Measurements from ENCODE around the gene RAD18.

- TF ChIP-seq POLR2AphosphoS5 (IDR thresholded peaks at IDR 0.05) (no peak), CTCF (IDR thresholded peaks at IDR 0.05) (no peak)
These were observed 127.2 kb downstream of the RAD18 start for GRCh38 chr3:8836096-8836495.
